ENCODE measurements around the gene LTN1.

- TF ChIP-seq POLR2AphosphoS5 (IDR thresholded peaks at IDR 0.05; ENCODE audit: insufficient read depth in 1 of 2, low read depth in 1 of 2) (no peak), CTCF (IDR thresholded peaks at IDR 0.05) (no peak), POLR2A (IDR thresholded peaks at IDR 0.05) (no peak)
Measured at GRCh38 chr21:28949318-28949717, 43.4 kb downstream of the LTN1 start.
